HepG2 (cell line): ENCODE results near the gene SEMA4C.

Experiments used
- FOSL1 ChIP-seq: sonication (generic); formaldehyde crosslinking; IDR thresholded peaks from 2 replicates; pipeline ENCODE4 v1.9.0; 2021; ENCODE audit warnings: missing genetic modification reagents, borderline replicate concordance
- ZNF207 ChIP-seq: fragments of 450-650 bp; IDR thresholded peaks from 2 replicates; pipeline ENCODE4 v1.6.1; 2016; ENCODE audit warnings: antibody characterized with exemption, borderline replicate concordance

DNA sequence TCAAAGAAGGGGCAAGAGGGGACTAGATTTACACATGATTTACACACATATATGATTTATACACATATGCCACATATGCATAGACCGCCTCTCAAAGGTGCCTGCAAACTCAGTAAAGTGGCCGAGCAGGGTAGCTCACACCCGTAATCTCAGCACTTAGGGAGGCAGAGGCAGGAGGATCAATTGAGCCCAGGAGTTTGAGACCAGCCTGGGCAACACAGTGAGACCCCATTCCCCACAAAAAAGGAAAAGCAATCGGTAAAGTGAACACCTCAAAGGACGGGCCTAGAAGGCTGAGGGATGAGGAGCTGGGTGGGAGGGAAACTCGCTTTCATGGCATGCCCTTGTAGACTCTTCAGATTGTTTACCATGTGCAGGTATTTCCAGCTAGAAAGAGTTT, 17.2 kb downstream of the SEMA4C start:
- TF ChIP-seq FOSL1 (CRISPR knock-in tag) (no peak), ZNF207 (no peak)
